Endothelial cell of umbilical vein (primary cell): Measurements from ENCODE around the gene POU6F1. TPM values are rescaled to one million over a fixed set of nuclear protein-coding genes. Genes with fewer than 3 reads are reported as not detected.

Source experiments
- BruUV-seq: library from RNA; stranded (reverse); fragments of 400-500 nt; replicated peaks from 2 replicates; lab custom pipeline; 2021; lab: Mats Ljungman, UMichigan
- CTCF ChIA-PET: fragments of 300-600, 350-600 bp; sonication (Branson Sonifier 250); formaldehyde crosslinking; loops from one replicate; lab custom pipeline; 2021; ENCODE audit warnings: antibody characterized with exemption, inconsistent platforms; lab: Charles Lee
- POLR2A ChIA-PET: fragments of 300-600, 350-600 bp; sonication (Branson Sonifier 250); formaldehyde crosslinking; loops from one replicate; lab custom pipeline; 2021; ENCODE audit warnings: antibody characterized with exemption, inconsistent platforms; lab: Charles Lee
- DNase-seq: peaks from one replicate; pipeline ENCODE4 v3.0.0-alpha.2; 2011; ENCODE audit warnings: low read depth, low spot score
- FAIRE-seq: peaks from 2 replicates; lab custom pipeline; 2011; peaks lifted over from hg19 to GRCh38; lab: Jason Lieb, UNC
- H2AFZ ChIP-seq: 2 replicates; pipeline ENCODE4 v1.6.0; 2012; ENCODE audit warnings: low read depth, low read length, control low read depth, inconsistent platforms
- H3K27ac ChIP-seq: 2 replicates; pipeline ENCODE4 v1.5.1; 2011; ENCODE audit warnings: low read depth, mild to moderate bottlenecking, control low read depth, low read length, moderate library complexity; ENCODE audit not compliant: insufficient read depth
- H3K27me3 ChIP-seq, 2 experiments: 2 replicates each; pipeline versions ENCODE4 v1.6.0 to v1.6.1; 2011; ENCODE audit warnings: low read length in 2 of 2, mixed read lengths in 1 of 2; ENCODE audit not compliant: control insufficient read depth in 2 of 2, insufficient read depth in 2 of 2
- H3K36me3 ChIP-seq, 2 experiments: 2 replicates in 1 of 2; 3 replicates in 1 of 2; pipeline ENCODE4 v1.5.1; 2011; ENCODE audit warnings: low read length in 2 of 2, mild to moderate bottlenecking in 1 of 2, moderate library complexity in 1 of 2; ENCODE audit not compliant: control insufficient read depth in 2 of 2, insufficient read depth in 2 of 2; ENCODE audit errors: extremely low read depth in 1 of 2
- H3K4me1 ChIP-seq: 3 replicates; pipeline ENCODE4 v1.5.1; 2011; ENCODE audit warnings: mild to moderate bottlenecking, low read length; ENCODE audit not compliant: control insufficient read depth, insufficient read depth; ENCODE audit errors: extremely low read depth
- H3K4me2 ChIP-seq: 2 replicates; pipeline ENCODE4 v1.6.1; 2011; ENCODE audit warnings: low read length, control low read depth, mixed read lengths; ENCODE audit not compliant: insufficient read depth
- H3K4me3 ChIP-seq, 3 experiments: fragments of 200-600 bp in 1 of 3; sonication (generic), shearing (Covaris generic) in 1 of 3; replicated peaks in 1 of 3; 2 replicates each; pipeline ENCODE4 v1.5.1; 2011 to 2016; ENCODE audit warnings: control low read depth in 3 of 3, low read length in 3 of 3, mild to moderate bottlenecking in 2 of 3, inconsistent platforms in 1 of 3, low read depth in 1 of 3, moderate library complexity in 1 of 3; ENCODE audit not compliant: insufficient read depth in 1 of 3
- H3K79me2 ChIP-seq: 2 replicates; pipeline ENCODE4 v1.6.0; 2012; ENCODE audit warnings: low read length, inconsistent platforms; ENCODE audit not compliant: control insufficient read depth, insufficient read depth
- H3K9ac ChIP-seq: replicated peaks from 2 replicates; pipeline ENCODE3; 2011; ENCODE audit warnings: low read length, control low read depth; ENCODE audit not compliant: insufficient read depth; ENCODE audit errors: extremely low read depth
- H3K9me1 ChIP-seq: replicated peaks from 3 replicates; pipeline ENCODE4 v1.6.0; 2011; ENCODE audit warnings: mild to moderate bottlenecking, low read length; ENCODE audit not compliant: control insufficient read depth, insufficient read depth; ENCODE audit errors: extremely low read depth
- H3K9me3 ChIP-seq: replicated peaks from 2 replicates; pipeline ENCODE4 v1.5.1; 2012; ENCODE audit warnings: low read length, inconsistent platforms; ENCODE audit not compliant: control insufficient read depth, insufficient read depth
- H4K20me1 ChIP-seq: replicated peaks from 2 replicates; pipeline ENCODE3; 2011; ENCODE audit warnings: mild to moderate bottlenecking, low read length; ENCODE audit not compliant: control insufficient read depth, insufficient read depth; ENCODE audit errors: extremely low read depth
- EZH2 ChIP-seq: IDR thresholded peaks from 2 replicates; pipeline ENCODE4 v1.6.1; 2012; ENCODE audit warnings: borderline replicate concordance, low read depth, mild to moderate bottlenecking, moderate library complexity, low read length, inconsistent platforms; ENCODE audit not compliant: severe bottlenecking
- FOS ChIP-seq: IDR thresholded peaks from 2 replicates; pipeline ENCODE4 v1.6.1; 2011; ENCODE audit warnings: mild to moderate bottlenecking, low read length, moderate library complexity, borderline replicate concordance; ENCODE audit not compliant: insufficient read depth
- GATA2 ChIP-seq: IDR thresholded peaks from 2 replicates; pipeline ENCODE4 v1.7.0; 2011; ENCODE audit warnings: low read depth, mild to moderate bottlenecking, moderate library complexity, mixed read lengths, low read length; ENCODE audit not compliant: insufficient read length, insufficient read depth
- JUN ChIP-seq: IDR thresholded peaks from 2 replicates; pipeline ENCODE4 v1.6.1; 2011; ENCODE audit warnings: borderline replicate concordance, low read depth; ENCODE audit not compliant: insufficient read length, insufficient read depth
- MAX ChIP-seq: IDR thresholded peaks from 2 replicates; pipeline ENCODE4 v1.6.1; 2011; ENCODE audit not compliant: insufficient read depth, insufficient read length
- MYC ChIP-seq: IDR thresholded peaks from one replicate; pipeline ENCODE4 v1.6.1; 2011; ENCODE audit warnings: mild to moderate bottlenecking, low read depth, low read length
- POLR2A ChIP-seq: IDR thresholded peaks from 2 replicates; pipeline ENCODE4 v1.6.1; 2012; ENCODE audit warnings: low read depth, mild to moderate bottlenecking, control low read depth, low read length
- POLR2AphosphoS5 ChIP-seq: IDR thresholded peaks from 2 replicates; pipeline ENCODE4 v1.6.1; 2012; ENCODE audit warnings: low read depth, mild to moderate bottlenecking, control low read depth, low read length, moderate library complexity; ENCODE audit not compliant: insufficient read depth
- dilution Hi-C: fragments of 300-500 bp; cut with MboI; formaldehyde crosslinking; loops from one replicate; pipeline ENCODE4 v1.15.0; 2019; ENCODE audit warnings: low sequenced_read_pairs; ENCODE audit not compliant: extremely low pct_ligation_motif_present
- intact Hi-C: fragments of 100-400 bp; cut with micrococcal nuclease; formaldehyde crosslinking; loops from one replicate; pipeline ENCODE4 v1.10.0; 2022
- polyA plus RNA-seq, 4 experiments: library from polyadenylated mRNA; depleted of rRNA in 3 of 4; stranded (reverse) in 3 of 4; unstranded in 1 of 4; fragments of >200 nt; gene quantifications; 2 replicates each; pipeline versions ENCODE4 v1.2.1 to v1.2.3, GENCODE V29; 2011 to 2012; ENCODE audit warnings: missing spikeins in 1 of 4
- total RNA-seq: library from RNA; stranded (reverse); gene quantifications from 2 replicates; pipeline ENCODE4 v1.2.3, GENCODE V29; 2021
- TF ChIP-seq, protein P1 (sequence below), 2 donors: IDR thresholded peaks; 1 replicate in 1 of 2; 2 replicates in 1 of 2; pipeline ENCODE4 v1.5.1; 2011; ENCODE audit warnings: low read length in 2 of 2, mild to moderate bottlenecking in 2 of 2, moderate library complexity in 2 of 2, control low read depth in 1 of 2, inconsistent platforms in 1 of 2, low read depth in 1 of 2; ENCODE audit not compliant: insufficient read depth in 1 of 2; ENCODE audit errors: extremely low read depth in 1 of 2

POU6F1 gene
- total and polyA plus RNA-seq, 2 donors (not counting 3 experiments of a cell fraction or from before 2014, with no cell fraction given), result 5.4 to 14.4 TPM

DNA sequence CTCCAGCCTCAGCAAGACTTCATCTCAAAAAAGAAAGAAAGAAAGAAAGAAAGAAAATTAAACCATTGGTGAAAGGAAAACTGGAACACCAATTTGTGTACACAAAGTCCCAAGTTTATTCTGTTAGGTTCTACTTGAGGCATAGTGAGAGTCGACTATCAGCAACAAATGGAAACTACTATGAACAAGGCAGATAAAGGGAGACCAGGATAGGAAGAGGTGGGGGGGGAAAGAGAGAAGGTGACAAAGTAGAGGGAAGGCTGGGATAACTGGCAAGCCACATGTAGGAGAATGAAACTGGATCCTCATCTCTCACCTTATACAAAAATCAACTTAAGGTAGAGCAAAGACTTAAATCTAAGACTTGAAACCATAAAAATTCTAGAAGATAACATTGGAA is 70.6 kb downstream of the POU6F1 start:
- BruUV-seq, result no TSS peak
- dilution Hi-C loops (no loop called here), intact Hi-C loops (no loop called here)
- no peak overlapping the region for H3K4me2 ChIP-seq
- H2AFZ ChIP-seq, result no peak overlapping the region
- H3K36me3 ChIP-seq, result no peaks in the 10 kb centered on the region
- no peak overlapping the region for H3K4me3 ChIP-seq
- no peak for DNase-seq
- H3K27me3 ChIP-seq, result no peaks in the 10 kb centered on the region
- no peak overlapping the region for H3K9ac ChIP-seq
- H3K4me1 ChIP-seq, result no peaks in the 10 kb centered on the region
- ChIA-PET POLR2A (no interaction called here), CTCF (no interaction called here)
- no peak overlapping the region for H3K27ac ChIP-seq
- no peaks in the 10 kb centered on the region for H3K9me3 ChIP-seq
- H3K79me2 ChIP-seq, result peaks cover 15% of the 10 kb centered on the region
- TF ChIP-seq EZH2 (no peak), POLR2A (no peak), MAX (no peak), POLR2AphosphoS5 (no peak), JUN (no peak), FOS (no peak), GATA2 (no peak), MYC (no peak)
- TF ChIP-seq, protein P1, sequence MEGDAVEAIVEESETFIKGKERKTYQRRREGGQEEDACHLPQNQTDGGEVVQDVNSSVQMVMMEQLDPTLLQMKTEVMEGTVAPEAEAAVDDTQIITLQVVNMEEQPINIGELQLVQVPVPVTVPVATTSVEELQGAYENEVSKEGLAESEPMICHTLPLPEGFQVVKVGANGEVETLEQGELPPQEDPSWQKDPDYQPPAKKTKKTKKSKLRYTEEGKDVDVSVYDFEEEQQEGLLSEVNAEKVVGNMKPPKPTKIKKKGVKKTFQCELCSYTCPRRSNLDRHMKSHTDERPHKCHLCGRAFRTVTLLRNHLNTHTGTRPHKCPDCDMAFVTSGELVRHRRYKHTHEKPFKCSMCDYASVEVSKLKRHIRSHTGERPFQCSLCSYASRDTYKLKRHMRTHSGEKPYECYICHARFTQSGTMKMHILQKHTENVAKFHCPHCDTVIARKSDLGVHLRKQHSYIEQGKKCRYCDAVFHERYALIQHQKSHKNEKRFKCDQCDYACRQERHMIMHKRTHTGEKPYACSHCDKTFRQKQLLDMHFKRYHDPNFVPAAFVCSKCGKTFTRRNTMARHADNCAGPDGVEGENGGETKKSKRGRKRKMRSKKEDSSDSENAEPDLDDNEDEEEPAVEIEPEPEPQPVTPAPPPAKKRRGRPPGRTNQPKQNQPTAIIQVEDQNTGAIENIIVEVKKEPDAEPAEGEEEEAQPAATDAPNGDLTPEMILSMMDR (IDR thresholded peaks at IDR 0.05; ENCODE audit: extremely low read depth in 1 of 2, insufficient read depth in 1 of 2, low read depth in 1 of 2, low read length in 2 of 2), result no peak
- H3K9me1 ChIP-seq, result no peaks in the 10 kb centered on the region
- no peak for FAIRE-seq
- no peaks in the 10 kb centered on the region for H4K20me1 ChIP-seq
